Activated CD8-positive, alpha-beta memory T cell treated with anti-CD3 and anti-CD28 coated beads for 4 hours (primary cell): ENCODE data around the gene STX10.
A peak's percentile ranks its signal among the peaks of the same experiment; 100 is the strongest.

Experiments used
- DNase-seq, 2 donors: peaks; one replicate each; pipeline ENCODE4 v3.0.0-alpha.2; 2020; ENCODE audit warnings: low read depth in 2 of 2

STX10 gene

GRCh38 chr19:13100031-13100588, 50.1 kb downstream of the STX10 start:
- DNase-seq = peak in 1 of 2 donors; percentile 49

- DNase-seq = peak in 1 of 2 donors; percentile 62
Measured at GRCh38 chr19:13099073-13099999, 50.8 kb downstream of the STX10 start.

- no peak for DNase-seq
Measured at GRCh38 chr19:13098277-13099072, 51.7 kb downstream of the STX10 start.

GRCh38 chr19:13097463-13098258, 52.5 kb downstream of the STX10 start:
- DNase-seq = no peak

- DNase-seq = no peak
Measured at GRCh38 chr19:13097033-13097462, 53.1 kb downstream of the STX10 start.

- no peak for DNase-seq
Measured at GRCh38 chr19:13095934-13096927, 53.9 kb downstream of the STX10 start.

- no peak for DNase-seq
Measured at GRCh38 chr19:13095393-13095784, 54.8 kb downstream of the STX10 start.

- no peak for DNase-seq
Measured at GRCh38 chr19:13094771-13095392, 55.3 kb downstream of the STX10 start.

- DNase-seq = no peak
Measured at GRCh38 chr19:13094106-13094504, 56.1 kb downstream of the STX10 start.
